OCI-LY7 (cell line): ENCODE measurements around the gene TUB.

ENCODE experiments used
- CTCF ChIP-seq: fragments of 200-600 bp; sonication (generic); conservative IDR thresholded peaks from 2 replicates; pipeline ENCODE4 v1.5.1; 2014; ENCODE audit warnings: mild to moderate bottlenecking, antibody characterized with exemption, low read length, moderate library complexity, mixed read lengths
- EZH2phosphoT487 ChIP-seq: fragments of 200-600 bp; sonication (generic); IDR thresholded peaks from 2 replicates; pipeline ENCODE4 v1.6.1; 2018; ENCODE audit warnings: low read depth, borderline replicate concordance, mild to moderate bottlenecking, mixed run types, antibody characterized with exemption, low read length, moderate library complexity, mixed read lengths

DNA sequence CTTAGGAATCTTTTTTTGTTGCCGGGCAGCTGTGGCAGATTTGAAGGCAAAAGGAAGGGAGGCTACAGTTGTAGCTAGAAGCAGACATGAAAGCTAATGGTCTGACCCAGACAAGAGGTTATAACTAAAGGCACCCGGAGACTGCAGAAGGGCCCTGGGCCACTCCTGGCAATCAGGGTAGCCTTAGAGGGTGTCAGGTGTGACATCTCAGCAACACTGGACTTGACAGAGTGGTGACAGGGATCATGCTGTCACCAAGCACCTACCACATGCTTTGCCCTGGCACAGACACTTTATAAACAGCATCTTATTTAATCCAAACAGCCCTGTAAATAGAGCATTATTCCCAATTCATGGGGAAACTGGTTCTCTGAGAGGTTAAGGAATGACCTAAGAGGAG, 25.7 kb downstream of the TUB start:
- TF ChIP-seq CTCF = no peak
- no peak for TF ChIP-seq EZH2phosphoT487
